Keratinocyte (primary cell): ENCODE results near the gene RPA1.

Experiments
- EZH2 ChIP-seq: IDR thresholded peaks from one replicate; pipeline ENCODE4 v1.6.1; 2012; ENCODE audit warnings: inconsistent platforms, mild to moderate bottlenecking, low read length, moderate library complexity
- TF ChIP-seq, protein P1 (sequence below), 3 experiments: IDR thresholded peaks in 1 of 3; conservative IDR thresholded peaks in 1 of 3; optimal IDR thresholded peaks in 1 of 3; 2 replicates in 2 of 3; 3 replicates in 1 of 3; pipeline versions ENCODE3 to v1.5.1; 2011; ENCODE audit warnings: low read length in 3 of 3, mild to moderate bottlenecking in 3 of 3, moderate library complexity in 2 of 3, control low read depth in 1 of 3, inconsistent platforms in 1 of 3; ENCODE audit not compliant: insufficient read depth in 2 of 3; ENCODE audit errors: extremely low read depth in 1 of 3

DNA sequence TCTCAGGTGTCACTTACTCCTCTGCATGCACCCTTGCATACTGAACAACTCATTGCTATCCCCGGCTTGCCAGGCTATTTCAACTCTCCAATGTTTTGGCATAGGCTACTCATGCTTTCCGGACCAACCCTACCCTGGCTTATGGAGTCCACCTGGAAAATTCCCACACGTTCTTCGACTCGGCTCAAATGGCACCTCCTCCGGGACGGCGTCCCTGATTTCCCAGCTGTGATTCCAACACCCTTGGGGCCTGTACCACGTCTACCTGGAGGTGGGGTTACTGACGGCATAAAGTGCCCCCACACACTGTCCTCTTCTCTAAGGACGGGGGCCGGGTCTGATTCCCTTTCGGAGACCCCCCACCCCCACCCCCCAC, 601 bp upstream of the RPA1 start:
- no peak for TF ChIP-seq EZH2
- TF ChIP-seq, protein P1, sequence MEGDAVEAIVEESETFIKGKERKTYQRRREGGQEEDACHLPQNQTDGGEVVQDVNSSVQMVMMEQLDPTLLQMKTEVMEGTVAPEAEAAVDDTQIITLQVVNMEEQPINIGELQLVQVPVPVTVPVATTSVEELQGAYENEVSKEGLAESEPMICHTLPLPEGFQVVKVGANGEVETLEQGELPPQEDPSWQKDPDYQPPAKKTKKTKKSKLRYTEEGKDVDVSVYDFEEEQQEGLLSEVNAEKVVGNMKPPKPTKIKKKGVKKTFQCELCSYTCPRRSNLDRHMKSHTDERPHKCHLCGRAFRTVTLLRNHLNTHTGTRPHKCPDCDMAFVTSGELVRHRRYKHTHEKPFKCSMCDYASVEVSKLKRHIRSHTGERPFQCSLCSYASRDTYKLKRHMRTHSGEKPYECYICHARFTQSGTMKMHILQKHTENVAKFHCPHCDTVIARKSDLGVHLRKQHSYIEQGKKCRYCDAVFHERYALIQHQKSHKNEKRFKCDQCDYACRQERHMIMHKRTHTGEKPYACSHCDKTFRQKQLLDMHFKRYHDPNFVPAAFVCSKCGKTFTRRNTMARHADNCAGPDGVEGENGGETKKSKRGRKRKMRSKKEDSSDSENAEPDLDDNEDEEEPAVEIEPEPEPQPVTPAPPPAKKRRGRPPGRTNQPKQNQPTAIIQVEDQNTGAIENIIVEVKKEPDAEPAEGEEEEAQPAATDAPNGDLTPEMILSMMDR (optimal IDR thresholded peaks at IDR 0.05 in 1 of 3, IDR thresholded peaks at IDR 0.05 in 1 of 3, conservative IDR thresholded peaks at IDR 0.05 in 1 of 3; ENCODE audit: extremely low read depth in 1 of 3, insufficient read depth in 2 of 3, low read length in 3 of 3), result no peak
